GM18858 (cell line): Measurements from ENCODE around the gene IGLL5.
"Not testable (repeated sequence)": the region's sequence is repeated elsewhere in the genome, so short reads cannot be mapped to it uniquely, and the experiment has no call there.

Source experiments
- ATAC-seq: cut with Tn5 transposase; IDR thresholded peaks from one replicate; pipeline ENCODE4 v1.9.1; 2021; ENCODE audit not compliant: unreplicated experiment

Gene IGLL5

GRCh38 chr22:22912988-22913253 is 25.3 kb downstream of the IGLL5 start:
- no peak for ATAC-seq

- no peak for ATAC-seq
These were observed 26.4 kb downstream of the IGLL5 start for GRCh38 chr22:22913989-22914388.

GRCh38 chr22:22914726-22915669 is 27.4 kb downstream of the IGLL5 start:
- ATAC-seq: no peak

- ATAC-seq: no peak
These were observed 28.0 kb downstream of the IGLL5 start for GRCh38 chr22:22915670-22916035.

GRCh38 chr22:22916215-22916951 is 28.8 kb downstream of the IGLL5 start:
- no peak for ATAC-seq

- no peak for ATAC-seq
These were observed 29.3 kb downstream of the IGLL5 start for GRCh38 chr22:22916952-22917290.

GRCh38 chr22:22917377-22917776 is 29.8 kb downstream of the IGLL5 start:
- no peak for ATAC-seq

GRCh38 chr22:22918297-22918965 is 30.8 kb downstream of the IGLL5 start:
- ATAC-seq: no peak

GRCh38 chr22:22919041-22919440 is 31.4 kb downstream of the IGLL5 start:
- no peak for ATAC-seq

- no peak for ATAC-seq
These were observed 32.6 kb downstream of the IGLL5 start for GRCh38 chr22:22920104-22920654.

GRCh38 chr22:22920910-22921550 is 33.4 kb downstream of the IGLL5 start:
- ATAC-seq: no peak

GRCh38 chr22:22921575-22921974 is 34.0 kb downstream of the IGLL5 start:
- no peak for ATAC-seq

GRCh38 chr22:22922092-22922953 is 34.7 kb downstream of the IGLL5 start:
- not testable (repeated sequence) for ATAC-seq

GRCh38 chr22:22922954-22923319 is 35.3 kb downstream of the IGLL5 start:
- no peak for ATAC-seq

- ATAC-seq: no peak
These were observed 35.8 kb downstream of the IGLL5 start for GRCh38 chr22:22923379-22923778.

- ATAC-seq: no peak
These were observed 36.3 kb downstream of the IGLL5 start for GRCh38 chr22:22923930-22924329.

- ATAC-seq: no peak
These were observed 36.9 kb downstream of the IGLL5 start for GRCh38 chr22:22924369-22925145.

- ATAC-seq: no peak
These were observed 37.7 kb downstream of the IGLL5 start for GRCh38 chr22:22925146-22925804.

GRCh38 chr22:22925805-22926369 is 38.3 kb downstream of the IGLL5 start:
- ATAC-seq: no peak
